Natural killer cell (primary cell): ENCODE data around the gene RFNG. TPM values are rescaled to one million over a fixed set of nuclear protein-coding genes. Genes with fewer than 3 reads are reported as not detected.
A peak's percentile ranks its signal among the peaks of the same experiment; 100 is the strongest.

ENCODE experiments used
- ATAC-seq, 3 donors: fragments of 150-1000 bp in 2 of 3; fragments of 200-7000 bp in 1 of 3; cut with Tn5 transposase; 1 replicate in 1 of 3; 2 replicates in 2 of 3; pipeline ENCODE4 v1.10.0; 2021; ENCODE audit warnings: mild to moderate bottlenecking in 2 of 3, moderate library complexity in 2 of 3
- DNase-seq, 2 donors: peaks; one replicate each; pipeline versions ENCODE4 v3.0.0 to v3.0.0-alpha.2; 2013 to 2021; ENCODE audit warnings: mixed read lengths in 1 of 2
- H3K27ac ChIP-seq: one replicate; pipeline ENCODE4 v1.5.1; 2013; ENCODE audit warnings: mild to moderate bottlenecking, low read length
- H3K27me3 ChIP-seq: one replicate; pipeline ENCODE4 v1.6.1; 2013; ENCODE audit warnings: low read length; ENCODE audit not compliant: control insufficient read depth, insufficient read depth
- H3K36me3 ChIP-seq: one replicate; pipeline ENCODE4 v1.6.1; 2013; ENCODE audit warnings: low read length; ENCODE audit not compliant: control insufficient read depth, insufficient read depth
- H3K4me1 ChIP-seq: one replicate; pipeline ENCODE4 v1.6.1; 2013; ENCODE audit warnings: low read length; ENCODE audit not compliant: control insufficient read depth, insufficient read depth
- H3K4me3 ChIP-seq: one replicate; pipeline ENCODE4 v1.5.1; 2013; ENCODE audit warnings: low read length
- H3K9me3 ChIP-seq: one replicate; pipeline ENCODE4 v1.6.1; 2013; ENCODE audit warnings: low read length; ENCODE audit not compliant: control insufficient read depth, insufficient read depth
- H3K27ac Mint-ChIP-seq, 2 donors: one replicate each; pipeline ENCODE4 v1.8.0; 2022; ENCODE audit warnings: mild to moderate bottlenecking in 2 of 2, mixed read lengths in 2 of 2, moderate library complexity in 1 of 2
- H3K27me3 Mint-ChIP-seq, 2 donors: one replicate each; pipeline ENCODE4 v1.8.0; 2022; ENCODE audit warnings: low read depth in 2 of 2, mixed read lengths in 2 of 2
- H3K36me3 Mint-ChIP-seq: one replicate; pipeline ENCODE4 v1.8.0; 2022; ENCODE audit warnings: mixed read lengths
- H3K4me1 Mint-ChIP-seq, 2 donors: one replicate each; pipeline ENCODE4 v1.8.0; 2022; ENCODE audit warnings: mixed read lengths in 2 of 2
- H3K4me3 Mint-ChIP-seq: one replicate; pipeline ENCODE4 v1.8.0; 2022; ENCODE audit warnings: mild to moderate bottlenecking, moderate library complexity, mixed read lengths
- H3K9me3 Mint-ChIP-seq, 2 donors: one replicate each; pipeline ENCODE4 v1.8.0; 2022; ENCODE audit warnings: mixed read lengths in 2 of 2
- WGBS: methylation state at CpG from one replicate; pipeline ENCODE4 v1.1.7; 2013; ENCODE audit warnings: missing lambda C conversion rate; ENCODE audit not compliant: insufficient coverage; 5-methylcytosine and 5-hydroxymethylcytosine counted together
- intact Hi-C: fragments of 100-400 bp; cut with micrococcal nuclease; formaldehyde crosslinking; loops from one replicate; pipeline ENCODE4 v1.14.2; 2022
- total RNA-seq, 4 donors: library from RNA; stranded (reverse); fragments of 120-200 nt in 1 of 4; gene quantifications; one replicate each; pipeline versions ENCODE4 v1.2.3 to v1.2.4, GENCODE V29; 2013 to 2022
- TF ChIP-seq, protein P1 (sequence below): fragments of 200-600 bp; IDR thresholded peaks from one replicate; pipeline ENCODE4 v1.8.0; 2022; ENCODE audit warnings: antibody characterized with exemption

Gene RFNG, protein sequence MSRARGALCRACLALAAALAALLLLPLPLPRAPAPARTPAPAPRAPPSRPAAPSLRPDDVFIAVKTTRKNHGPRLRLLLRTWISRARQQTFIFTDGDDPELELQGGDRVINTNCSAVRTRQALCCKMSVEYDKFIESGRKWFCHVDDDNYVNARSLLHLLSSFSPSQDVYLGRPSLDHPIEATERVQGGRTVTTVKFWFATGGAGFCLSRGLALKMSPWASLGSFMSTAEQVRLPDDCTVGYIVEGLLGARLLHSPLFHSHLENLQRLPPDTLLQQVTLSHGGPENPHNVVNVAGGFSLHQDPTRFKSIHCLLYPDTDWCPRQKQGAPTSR
- 10 to 100 TPM; 22.7 to 26.7 (median 23.2) TPM for total RNA-seq
- 16.3 TPM for total RNA-seq (2013)

DNA sequence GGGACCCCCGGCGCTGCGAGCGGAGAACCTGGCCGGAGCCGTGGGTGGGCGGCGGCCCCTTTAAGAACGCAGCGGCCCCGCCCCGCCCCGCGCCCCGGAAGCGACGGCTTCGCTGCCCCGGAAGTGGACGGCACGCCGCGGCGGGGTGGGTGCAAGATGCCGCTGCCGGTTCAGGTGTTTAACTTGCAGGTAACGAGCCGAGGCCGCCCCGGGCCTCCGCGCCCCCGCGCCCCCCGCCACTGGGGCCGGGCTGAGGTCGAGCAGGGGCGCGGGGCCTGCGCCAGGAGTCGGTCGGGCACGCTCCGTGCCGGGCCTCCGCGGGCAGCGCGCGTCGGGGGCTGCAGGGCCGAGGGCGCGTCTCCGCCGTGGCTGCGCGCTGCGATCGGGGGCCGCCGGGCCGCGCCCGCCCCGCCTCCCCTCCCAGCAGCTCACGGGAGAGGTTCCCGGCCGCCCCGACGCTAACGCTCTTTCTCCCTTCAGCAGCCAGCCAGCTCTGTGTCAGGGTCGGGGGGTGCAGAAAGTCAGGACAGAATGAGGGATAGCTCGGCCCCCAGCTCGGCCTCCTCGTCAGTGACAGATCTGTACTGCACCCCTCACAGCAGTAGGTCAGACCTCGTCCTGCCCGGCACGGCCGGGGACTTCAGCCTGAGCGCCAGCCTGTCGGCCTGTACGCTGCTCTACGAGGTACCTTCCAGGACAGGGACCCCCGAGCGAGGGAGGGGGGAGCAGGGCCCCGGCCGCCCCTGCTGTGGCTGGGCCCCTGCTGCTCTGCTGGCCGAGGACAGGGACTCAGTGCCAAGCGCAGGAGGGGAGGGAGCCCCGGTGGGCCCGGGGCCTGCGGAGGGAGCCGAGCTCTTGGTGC is at the start of gene RFNG, which contains the start of gene GPS1:
Gene RFNG (minus strand): TSS at position 36 of the 862 bp plus-strand sequence. CDS start 45 bp downstream, outside the sequence.
Gene GPS1 (plus strand): TSS at position 123 of the 862 bp plus-strand sequence. CDS start 34 bp downstream, at position 157.
- H3K27me3 ChIP-seq, result no peaks in the 10 kb centered on the region
- no peaks in the 10 kb centered on the region for H3K9me3 ChIP-seq
- H3K4me3 ChIP-seq, result peak within 1 kb of the TSS; percentile 77
- intact Hi-C loops, result loop anchor here (1.0 kb wide), 1 partner anchor 15 kb away; the partner anchor contains the start of gene DCXR
- Mint-ChIP-seq H3K27me3 (no peaks in the 10 kb centered on the region), H3K4me3 (peak within 1 kb of the TSS; percentile 87), H3K9me3 (no peaks in the 10 kb centered on the region), H3K36me3 (no peaks in the 10 kb centered on the region), H3K4me1 (peaks cover 0 to 16% of the 10 kb centered on the region in 2 donors), H3K27ac (peak within 1 kb of the TSS in 1 of 2 donors; percentile 71)
- peaks cover 29% of the 10 kb centered on the region for H3K36me3 ChIP-seq
- peaks cover 30% of the 10 kb centered on the region for H3K4me1 ChIP-seq
- WGBS, result under 1% methylated on average over 94 of the region's 94 CpGs
- peak; percentile 73 to 86 for DNase-seq
- TF ChIP-seq, protein P1, sequence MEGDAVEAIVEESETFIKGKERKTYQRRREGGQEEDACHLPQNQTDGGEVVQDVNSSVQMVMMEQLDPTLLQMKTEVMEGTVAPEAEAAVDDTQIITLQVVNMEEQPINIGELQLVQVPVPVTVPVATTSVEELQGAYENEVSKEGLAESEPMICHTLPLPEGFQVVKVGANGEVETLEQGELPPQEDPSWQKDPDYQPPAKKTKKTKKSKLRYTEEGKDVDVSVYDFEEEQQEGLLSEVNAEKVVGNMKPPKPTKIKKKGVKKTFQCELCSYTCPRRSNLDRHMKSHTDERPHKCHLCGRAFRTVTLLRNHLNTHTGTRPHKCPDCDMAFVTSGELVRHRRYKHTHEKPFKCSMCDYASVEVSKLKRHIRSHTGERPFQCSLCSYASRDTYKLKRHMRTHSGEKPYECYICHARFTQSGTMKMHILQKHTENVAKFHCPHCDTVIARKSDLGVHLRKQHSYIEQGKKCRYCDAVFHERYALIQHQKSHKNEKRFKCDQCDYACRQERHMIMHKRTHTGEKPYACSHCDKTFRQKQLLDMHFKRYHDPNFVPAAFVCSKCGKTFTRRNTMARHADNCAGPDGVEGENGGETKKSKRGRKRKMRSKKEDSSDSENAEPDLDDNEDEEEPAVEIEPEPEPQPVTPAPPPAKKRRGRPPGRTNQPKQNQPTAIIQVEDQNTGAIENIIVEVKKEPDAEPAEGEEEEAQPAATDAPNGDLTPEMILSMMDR, result no peak
- ATAC-seq, result peak; percentile 86 to 97 (median 95)
- H3K27ac ChIP-seq, result no peak within 1 kb of the TSS

DNA sequence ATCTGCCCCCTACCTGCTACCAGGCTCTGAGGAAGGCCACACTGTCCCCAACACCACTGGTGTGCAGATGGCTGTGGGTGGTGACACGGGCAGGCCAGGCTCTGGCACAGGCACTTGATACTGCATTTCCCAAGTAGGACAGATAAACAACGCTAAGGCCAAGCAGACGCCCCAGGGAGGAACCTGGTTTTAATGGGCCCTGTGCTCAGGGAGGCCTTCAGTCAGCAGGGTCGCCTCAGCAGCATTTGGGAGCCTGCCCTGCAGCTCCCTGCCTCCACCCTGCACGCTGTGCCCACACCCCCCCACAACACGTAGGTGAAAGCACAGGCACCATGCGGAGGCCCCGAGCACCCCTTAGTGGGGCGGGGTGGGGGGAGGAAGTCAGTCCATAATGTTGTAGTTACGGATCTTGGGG is 49.7 kb upstream of the RFNG start:
- no peaks in the 10 kb centered on the region for H3K36me3 Mint-ChIP-seq
- no peaks in the 10 kb centered on the region for H3K27me3 Mint-ChIP-seq
- H3K4me3 Mint-ChIP-seq, result peak overlapping the region; percentile 9
- peaks cover 11 to 17% of the 10 kb centered on the region in 2 donors for H3K4me1 Mint-ChIP-seq
- Histone ChIP-seq H3K36me3 (no peaks in the 10 kb centered on the region), H3K27ac (no peak overlapping the region), H3K9me3 (no peaks in the 10 kb centered on the region), H3K4me1 (peaks cover 36% of the 10 kb centered on the region), H3K27me3 (no peaks in the 10 kb centered on the region), H3K4me3 (no peak overlapping the region)
- intact Hi-C loops, result no loop called here
- DNase-seq (no peak), ATAC-seq (no peak)
- 92% methylated on average over 8 of the region's 10 CpGs for WGBS
- H3K9me3 Mint-ChIP-seq, result no peaks in the 10 kb centered on the region
- H3K27ac Mint-ChIP-seq, result no peak overlapping the region
- TF ChIP-seq, protein P1, result no peak

DNA sequence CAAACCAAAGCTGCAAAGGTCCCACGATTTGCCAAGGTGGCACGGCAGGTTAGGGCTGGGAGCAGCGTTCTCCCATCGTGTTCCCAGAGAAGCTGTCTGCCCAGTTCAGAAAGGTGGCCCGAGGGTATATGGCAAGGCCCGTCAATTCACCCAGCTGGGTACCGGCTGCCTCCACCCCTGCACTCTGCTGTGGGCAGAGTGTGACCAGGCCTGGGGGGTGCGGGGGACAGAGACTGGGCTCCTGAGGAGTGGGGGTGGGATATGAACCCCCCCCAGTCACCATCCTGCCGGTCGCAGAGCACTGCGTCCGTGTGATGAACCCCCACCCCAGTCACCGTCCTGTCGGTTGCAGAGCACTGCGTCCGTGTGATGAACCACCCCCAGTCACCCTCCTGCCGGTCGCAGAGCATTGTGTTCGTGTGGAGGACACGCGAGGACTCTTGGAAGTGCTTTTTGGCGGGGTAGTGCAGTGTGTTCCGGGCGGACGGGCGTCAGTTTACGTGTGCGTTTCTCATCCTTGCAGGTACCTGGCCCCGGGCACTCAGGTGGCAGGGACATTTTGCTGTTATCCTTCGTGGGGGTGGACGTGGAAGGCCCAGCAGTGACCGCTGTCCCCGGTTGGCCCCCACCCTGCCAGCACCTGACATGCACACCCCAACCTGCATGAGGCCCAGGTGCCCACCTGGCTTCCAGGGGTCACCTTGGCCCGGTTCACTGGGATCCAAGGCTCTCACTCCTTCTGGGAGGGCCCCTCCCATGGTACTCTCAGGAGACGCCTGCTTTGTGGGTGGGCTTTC is 49.1 kb upstream of the RFNG start:
- H3K27ac ChIP-seq, result no peak overlapping the region
- WGBS, result 92% methylated on average over 34 of the region's 35 CpGs
- Mint-ChIP-seq H3K27me3 (no peaks in the 10 kb centered on the region), H3K27ac (no peak overlapping the region), H3K9me3 (no peaks in the 10 kb centered on the region), H3K4me3 (peak overlapping the region; percentile 9), H3K4me1 (peaks cover 5 to 11% of the 10 kb centered on the region in 2 donors), H3K36me3 (no peaks in the 10 kb centered on the region)
- no peaks in the 10 kb centered on the region for H3K27me3 ChIP-seq
- peaks cover 3% of the 10 kb centered on the region for H3K36me3 ChIP-seq
- ATAC-seq (no peak), DNase-seq (no peak)
- H3K4me3 ChIP-seq, result no peak overlapping the region
- TF ChIP-seq, protein P1, result no peak
- intact Hi-C loops, result no loop called here
- peaks cover 31% of the 10 kb centered on the region for H3K4me1 ChIP-seq
- H3K9me3 ChIP-seq, result no peaks in the 10 kb centered on the region
